Mesenchymal stem cell (in vitro differentiated cells and primary cell): ENCODE measurements around the gene KRT10.
A peak's percentile ranks its signal among the peaks of the same experiment; 100 is the strongest.

ENCODE experiments used
- DNase-seq: peaks from one replicate; pipeline ENCODE4 v3.0.0-alpha.2; 2013
- H2AFZ ChIP-seq: one replicate; pipeline ENCODE4 v1.6.1; 2013; ENCODE audit warnings: low read depth, mild to moderate bottlenecking, control low read depth, inconsistent platforms, low read length, moderate library complexity
- H2AK5ac ChIP-seq: 2 replicates; pipeline ENCODE4 v1.6.1; 2013; ENCODE audit warnings: low read length, moderate library complexity, mild to moderate bottlenecking, inconsistent platforms; ENCODE audit not compliant: severe bottlenecking
- H2BK120ac ChIP-seq: one replicate; pipeline ENCODE4 v1.6.1; 2013; ENCODE audit warnings: low read depth, mild to moderate bottlenecking, inconsistent platforms, low read length, moderate library complexity
- H2BK12ac ChIP-seq, 2 experiments: one replicate each; pipeline ENCODE4 v1.6.1; 2013; ENCODE audit warnings: inconsistent platforms in 2 of 2, low read length in 2 of 2, mild to moderate bottlenecking in 2 of 2, moderate library complexity in 2 of 2, control low read depth in 1 of 2
- H2BK15ac ChIP-seq: one replicate; pipeline ENCODE4 v1.6.1; 2013; ENCODE audit warnings: mild to moderate bottlenecking, low read depth, inconsistent platforms; ENCODE audit not compliant: poor library complexity, severe bottlenecking
- H2BK5ac ChIP-seq: 2 replicates; pipeline ENCODE4 v1.6.1; 2013; ENCODE audit warnings: low read depth, mild to moderate bottlenecking, low read length, control low read depth, inconsistent platforms; ENCODE audit not compliant: poor library complexity, severe bottlenecking
- H3K14ac ChIP-seq, 2 experiments: one replicate each; pipeline ENCODE4 v1.6.1; 2013; ENCODE audit warnings: inconsistent platforms in 2 of 2, low read length in 2 of 2, control low read depth in 1 of 2, mild to moderate bottlenecking in 1 of 2, moderate library complexity in 1 of 2
- H3K18ac ChIP-seq, 2 experiments: one replicate each; pipeline ENCODE4 v1.6.1; 2013; ENCODE audit warnings: inconsistent platforms in 2 of 2, low read length in 2 of 2, control low read depth in 1 of 2, low read depth in 1 of 2, mild to moderate bottlenecking in 1 of 2
- H3K23ac ChIP-seq, 2 experiments: one replicate each; pipeline ENCODE4 v1.6.1; 2013; ENCODE audit warnings: inconsistent platforms in 2 of 2, low read length in 2 of 2, mild to moderate bottlenecking in 2 of 2, moderate library complexity in 2 of 2, control low read depth in 1 of 2
- H3K27ac ChIP-seq: 2 replicates; pipeline ENCODE4 v1.5.1; 2013; ENCODE audit warnings: mild to moderate bottlenecking, moderate library complexity, low read length, control low read depth, inconsistent platforms; ENCODE audit not compliant: poor library complexity, severe bottlenecking
- H3K27me3 ChIP-seq, 2 experiments: 2 replicates each; pipeline versions ENCODE4 v1.6.1 to v1.7.0; 2013; ENCODE audit warnings: low read length in 2 of 2, mild to moderate bottlenecking in 2 of 2, moderate library complexity in 2 of 2, control low read depth in 1 of 2, inconsistent platforms in 1 of 2; ENCODE audit not compliant: control insufficient read depth in 1 of 2, insufficient read depth in 1 of 2
- H3K36me3 ChIP-seq, 2 experiments: 2 replicates each; pipeline versions ENCODE4 v1.6.1 to v1.7.0; 2013; ENCODE audit warnings: low read length in 2 of 2, control low read depth in 1 of 2, inconsistent platforms in 1 of 2, low read depth in 1 of 2, mild to moderate bottlenecking in 1 of 2; ENCODE audit not compliant: insufficient read depth in 2 of 2, control insufficient read depth in 1 of 2
- H3K4ac ChIP-seq, 2 experiments: one replicate each; pipeline ENCODE4 v1.6.1; 2013; ENCODE audit warnings: inconsistent platforms in 2 of 2, low read length in 2 of 2, mild to moderate bottlenecking in 2 of 2, moderate library complexity in 2 of 2, control low read depth in 1 of 2, low read depth in 1 of 2
- H3K4me1 ChIP-seq: 2 replicates; pipeline ENCODE4 v1.6.1; 2013; ENCODE audit warnings: low read depth, low read length, control low read depth; ENCODE audit not compliant: control insufficient read depth, insufficient read depth
- H3K4me2 ChIP-seq: 2 replicates; pipeline ENCODE4 v1.6.1; 2013; ENCODE audit warnings: low read length, mild to moderate bottlenecking, inconsistent platforms; ENCODE audit not compliant: poor library complexity, severe bottlenecking
- H3K4me3 ChIP-seq, 2 experiments: 2 replicates each; pipeline versions ENCODE4 v1.5.1 to v1.7.0; 2013; ENCODE audit warnings: low read length in 2 of 2, mild to moderate bottlenecking in 2 of 2, control low read depth in 1 of 2, low read depth in 1 of 2; ENCODE audit not compliant: insufficient read depth in 1 of 2
- H3K79me1 ChIP-seq: replicated peaks from 2 replicates; pipeline ENCODE4 v1.6.1; 2013; ENCODE audit warnings: mild to moderate bottlenecking, control low read depth, low read length, inconsistent platforms; ENCODE audit not compliant: poor library complexity, severe bottlenecking
- H3K9ac ChIP-seq: 2 replicates; pipeline ENCODE4 v1.7.0; 2013; ENCODE audit warnings: mild to moderate bottlenecking, low read length, moderate library complexity
- H3K9me3 ChIP-seq: 2 replicates; pipeline ENCODE4 v1.7.0; 2013; ENCODE audit warnings: mild to moderate bottlenecking, low read length; ENCODE audit not compliant: control insufficient read depth
- H4K8ac ChIP-seq: one replicate; pipeline ENCODE4 v1.6.1; 2013; ENCODE audit warnings: inconsistent platforms, mild to moderate bottlenecking, low read length, moderate library complexity
- H4K91ac ChIP-seq: one replicate; pipeline ENCODE4 v1.6.1; 2013; ENCODE audit warnings: mild to moderate bottlenecking, low read length, inconsistent platforms
- WGBS: methylation state at CpG from one replicate; pipeline ENCODE4 v1.1.7; 2013; ENCODE audit warnings: mixed read lengths; 5-methylcytosine and 5-hydroxymethylcytosine counted together

The KRT10 gene

DNA sequence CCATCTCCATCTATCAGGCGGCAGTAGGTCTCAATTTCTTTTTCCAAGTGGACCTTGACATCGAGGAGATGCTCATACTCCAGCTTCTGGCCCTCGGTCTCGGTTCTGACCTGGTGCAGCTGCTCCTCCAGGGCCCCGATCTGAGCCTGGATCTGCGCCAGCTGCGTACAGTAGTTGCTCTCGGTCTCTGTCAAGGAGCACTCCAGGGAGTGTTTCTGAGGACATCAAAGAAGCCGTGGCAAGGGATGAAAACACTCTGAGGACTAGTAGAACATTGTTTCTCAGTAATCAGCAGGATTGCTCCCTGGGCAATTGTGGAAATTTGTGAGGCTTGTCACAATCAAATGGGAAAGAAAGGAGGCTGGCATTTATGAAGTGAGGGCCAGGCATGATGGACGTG, 28.6 kb downstream of the KRT10 start:
- no peak overlapping the region for H3K18ac ChIP-seq
- H2AFZ ChIP-seq = no peak overlapping the region
- no peaks in the 10 kb centered on the region for H3K79me1 ChIP-seq
- H3K9ac ChIP-seq = no peak overlapping the region
- H2BK15ac ChIP-seq = no peak overlapping the region
- no peak overlapping the region for H2BK12ac ChIP-seq
- DNase-seq = no peak
- H3K14ac ChIP-seq = no peak overlapping the region
- H3K4me2 ChIP-seq = no peak overlapping the region
- peaks cover 0 to 18% of the 10 kb centered on the region in 2 experiments for H3K27me3 ChIP-seq
- WGBS = 74% methylated on average over 9 of the region's 10 CpGs
- H3K4me1 ChIP-seq = no peaks in the 10 kb centered on the region
- no peak overlapping the region for H3K4me3 ChIP-seq
- no peak overlapping the region for H2BK5ac ChIP-seq
- H3K23ac ChIP-seq = no peak overlapping the region
- no peak overlapping the region for H2BK120ac ChIP-seq
- H4K8ac ChIP-seq = no peak overlapping the region
- H3K4ac ChIP-seq = no peak overlapping the region
- no peak overlapping the region for H3K27ac ChIP-seq
- no peaks in the 10 kb centered on the region for H3K36me3 ChIP-seq
- no peaks in the 10 kb centered on the region for H3K9me3 ChIP-seq
- no peak overlapping the region for H4K91ac ChIP-seq
- H2AK5ac ChIP-seq = no peak overlapping the region

DNA sequence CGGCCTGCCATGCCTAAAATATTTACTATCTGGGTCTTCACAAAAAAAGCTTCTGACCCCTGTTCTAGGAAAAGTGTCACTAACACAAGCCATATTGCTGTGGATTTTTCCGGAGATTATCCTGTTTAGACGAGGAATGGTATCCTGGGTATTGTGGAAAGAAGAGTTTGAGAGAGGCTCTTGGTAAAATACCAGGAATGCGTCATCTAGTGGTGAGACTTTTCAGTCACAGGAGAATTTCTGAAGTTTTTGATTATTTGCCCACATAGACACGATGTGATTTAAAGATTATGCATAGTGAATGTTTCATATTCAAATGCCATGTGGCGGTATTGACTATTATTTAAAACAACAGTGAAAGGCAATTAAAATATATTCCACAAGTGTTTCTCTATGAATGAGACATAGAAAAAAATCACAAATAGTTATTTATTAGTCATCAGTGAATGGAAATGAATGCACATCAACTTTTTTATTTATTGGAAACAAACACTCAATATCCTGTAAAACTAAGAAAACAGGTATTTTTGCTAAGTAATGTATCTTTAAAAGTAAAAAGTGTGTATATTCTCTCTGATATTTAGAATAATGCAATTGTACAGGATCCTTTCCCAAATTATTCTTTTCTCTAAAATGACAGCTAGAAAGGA, 30.5 kb downstream of the KRT10 start:
- Histone ChIP-seq H3K4me1 (no peaks in the 10 kb centered on the region), H2BK12ac (no peak overlapping the region), H4K91ac (no peak overlapping the region), H3K4me2 (no peak overlapping the region), H3K9ac (peak overlapping the region; percentile 39), H3K36me3 (no peaks in the 10 kb centered on the region), H2BK5ac (no peak overlapping the region), H2AFZ (no peak overlapping the region), H2BK15ac (no peak overlapping the region), H4K8ac (no peak overlapping the region), H3K4me3 (no peak overlapping the region), H3K14ac (no peak overlapping the region), H2BK120ac (no peak overlapping the region), H2AK5ac (no peak overlapping the region), H3K27me3 (peaks cover 0 to 18% of the 10 kb centered on the region in 2 experiments), H3K9me3 (no peaks in the 10 kb centered on the region), H3K18ac (no peak overlapping the region), H3K79me1 (no peaks in the 10 kb centered on the region), H3K23ac (no peak overlapping the region), H3K4ac (no peak overlapping the region), H3K27ac (no peak overlapping the region)
- peak; percentile 35 for DNase-seq
- WGBS = 57% methylated on average over 4 of the region's 6 CpGs

DNA sequence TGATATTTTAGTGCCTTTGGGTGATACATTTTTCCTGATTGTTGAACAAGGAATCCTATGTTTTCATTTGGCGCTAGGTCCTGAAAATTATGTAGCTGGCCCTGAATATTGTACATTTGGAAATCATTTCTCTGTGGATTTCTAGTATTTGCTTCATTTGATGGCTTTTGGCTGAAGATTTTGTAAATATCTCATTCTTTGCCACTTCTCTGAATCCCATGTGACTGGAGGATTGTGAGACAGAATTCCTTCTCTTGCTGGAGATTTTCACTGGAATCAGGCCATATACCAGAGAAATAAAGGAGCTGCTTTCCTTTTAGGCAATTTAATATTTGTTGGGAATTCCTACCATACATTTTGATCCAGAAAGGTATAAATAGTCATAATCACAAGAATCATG, 31.3 kb downstream of the KRT10 start:
- Histone ChIP-seq H2AFZ (no peak overlapping the region), H3K9me3 (no peaks in the 10 kb centered on the region), H3K36me3 (no peaks in the 10 kb centered on the region), H3K27ac (no peak overlapping the region), H2BK15ac (no peak overlapping the region), H2BK5ac (no peak overlapping the region), H2AK5ac (no peak overlapping the region), H3K14ac (no peak overlapping the region), H4K91ac (no peak overlapping the region), H3K23ac (no peak overlapping the region), H3K4me1 (no peaks in the 10 kb centered on the region), H3K4me2 (no peak overlapping the region), H3K4ac (no peak overlapping the region), H4K8ac (no peak overlapping the region), H3K27me3 (peaks cover 0 to 14% of the 10 kb centered on the region in 2 experiments), H2BK12ac (no peak overlapping the region), H2BK120ac (no peak overlapping the region), H3K79me1 (no peaks in the 10 kb centered on the region), H3K9ac (peak overlapping the region; percentile 39), H3K4me3 (no peak overlapping the region), H3K18ac (no peak overlapping the region)
- whole genome bisulfite sequencing = 87% methylated on average over 1 of the region's 1 CpG
- DNase-seq = no peak

DNA sequence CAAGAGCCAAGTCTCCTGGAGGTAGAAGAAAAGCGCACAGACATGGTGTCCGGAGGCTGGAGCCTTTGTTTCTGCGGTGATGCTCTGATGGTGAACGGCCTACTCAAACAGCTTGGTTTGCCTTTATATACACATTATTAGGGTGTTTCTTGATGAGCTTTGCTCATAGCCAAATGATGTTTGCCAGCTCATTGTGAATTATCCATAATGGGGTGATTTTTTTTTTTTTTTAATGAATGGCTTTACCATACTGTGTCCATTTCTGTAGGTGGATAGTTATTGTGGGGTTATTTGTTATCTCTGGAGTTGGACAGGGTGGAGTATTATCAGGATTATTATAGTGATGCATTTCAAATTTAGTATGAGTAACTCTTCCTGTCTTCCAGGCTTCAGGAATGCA, 40.0 kb downstream of the KRT10 start, which contains the start of gene KRT27:
TSS of gene KRT27 (minus strand) at position 101 of the 400 bp plus-strand sequence. CDS start at position 44, 57 bp downstream.
- H2BK120ac ChIP-seq = no peak within 1 kb of the TSS
- no peak within 1 kb of the TSS for H3K4me2 ChIP-seq
- no peak within 1 kb of the TSS for H2AFZ ChIP-seq
- H3K79me1 ChIP-seq = no peaks in the 10 kb centered on the region
- H3K14ac ChIP-seq = no peak within 1 kb of the TSS
- no peak within 1 kb of the TSS for H3K18ac ChIP-seq
- H2BK12ac ChIP-seq = no peak within 1 kb of the TSS
- no peaks in the 10 kb centered on the region for H3K4me1 ChIP-seq
- H3K9me3 ChIP-seq = no peaks in the 10 kb centered on the region
- no peak within 1 kb of the TSS for H4K91ac ChIP-seq
- H2AK5ac ChIP-seq = no peak within 1 kb of the TSS
- no peaks in the 10 kb centered on the region for H3K36me3 ChIP-seq
- 95% methylated on average over 4 of the region's 4 CpGs for WGBS
- H2BK5ac ChIP-seq = no peak within 1 kb of the TSS
- H3K27ac ChIP-seq = no peak within 1 kb of the TSS
- no peak within 1 kb of the TSS for H4K8ac ChIP-seq
- no peak for DNase-seq
- no peak within 1 kb of the TSS for H3K4me3 ChIP-seq
- H3K9ac ChIP-seq = no peak within 1 kb of the TSS
- no peak within 1 kb of the TSS for H3K4ac ChIP-seq
- no peak within 1 kb of the TSS for H2BK15ac ChIP-seq
- H3K27me3 ChIP-seq = peaks cover 0 to 17% of the 10 kb centered on the region in 2 experiments
- no peak within 1 kb of the TSS for H3K23ac ChIP-seq
